Measurements from ENCODE around the gene AJUBA. TPM values are rescaled to one million over a fixed set of nuclear protein-coding genes. Genes with fewer than 3 reads are reported as not detected.
A peak's percentile ranks its signal among the peaks of the same experiment; 100 is the strongest.

Gene AJUBA
- polyA plus RNA-seq (2013, experiment 1 of 2), result 21.4 TPM
- 22.1 TPM for polyA plus RNA-seq (2013, experiment 2 of 2)

- Histone ChIP-seq H3K9ac (ENCODE audit: low read depth, low read length) (peak within 1 kb of the TSS; percentile 92), H3K27ac (ENCODE audit: low read depth, low read length) (peak within 1 kb of the TSS; percentile 88), H3K36me3 (ENCODE audit: insufficient read depth, low read length) (peaks cover 17% of the 10 kb centered on the region), H3K4me3 (ENCODE audit: low read length) (peak within 1 kb of the TSS; percentile 83), H3K27me3 (ENCODE audit: insufficient read depth, low read length) (peaks cover 12% of the 10 kb centered on the region; the same call in 1 of the 2 replicates), H3K9me3 (ENCODE audit: insufficient read depth, low read depth, low read length) (no peaks in the 10 kb centered on the region), H3K4me1 (ENCODE audit: insufficient read depth, low read length) (peaks cover 25% of the 10 kb centered on the region)
- 1% methylated on average over 48 of the region's 48 CpGs for WGBS
These were observed at the start of gene AJUBA for GRCh38 chr14:22982477-22983245. TSS of gene AJUBA (minus strand) at chr14:22982551. CDS start at chr14:22982266, 285 bp downstream.

DNA sequence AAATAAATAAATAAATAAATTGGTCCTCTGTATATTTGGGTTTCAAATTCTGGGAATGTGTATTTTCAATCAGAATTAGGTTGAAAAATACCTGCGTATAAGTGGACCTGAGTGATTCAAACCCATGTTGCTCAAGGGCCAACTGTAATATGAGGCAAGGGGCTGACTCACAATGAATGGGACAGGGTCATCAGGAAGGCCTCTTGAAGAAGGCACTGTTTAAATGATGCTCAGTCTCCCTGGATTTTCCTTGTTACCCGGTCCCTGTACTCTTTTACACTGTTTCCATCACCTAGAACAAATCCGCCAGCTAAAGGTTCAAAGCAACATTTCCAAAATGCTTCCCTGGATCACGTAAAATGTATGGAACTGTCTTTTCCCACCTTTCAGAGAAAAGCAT is 48.6 kb upstream of the AJUBA start:
- Histone ChIP-seq H3K36me3 (ENCODE audit: insufficient read depth, low read length) (peaks cover 55% of the 10 kb centered on the region), H3K27ac (ENCODE audit: low read depth, low read length) (no peak overlapping the region), H3K27me3 (ENCODE audit: insufficient read depth, low read length) (no peaks in the 10 kb centered on the region), H3K4me1 (ENCODE audit: insufficient read depth, low read length) (peaks cover 15% of the 10 kb centered on the region), H3K4me3 (ENCODE audit: low read length) (no peak overlapping the region), H3K9me3 (ENCODE audit: insufficient read depth, low read depth, low read length) (no peaks in the 10 kb centered on the region), H3K9ac (ENCODE audit: low read depth, low read length) (no peak overlapping the region)
- WGBS, result 96% methylated on average over 4 of the region's 4 CpGs

DNA sequence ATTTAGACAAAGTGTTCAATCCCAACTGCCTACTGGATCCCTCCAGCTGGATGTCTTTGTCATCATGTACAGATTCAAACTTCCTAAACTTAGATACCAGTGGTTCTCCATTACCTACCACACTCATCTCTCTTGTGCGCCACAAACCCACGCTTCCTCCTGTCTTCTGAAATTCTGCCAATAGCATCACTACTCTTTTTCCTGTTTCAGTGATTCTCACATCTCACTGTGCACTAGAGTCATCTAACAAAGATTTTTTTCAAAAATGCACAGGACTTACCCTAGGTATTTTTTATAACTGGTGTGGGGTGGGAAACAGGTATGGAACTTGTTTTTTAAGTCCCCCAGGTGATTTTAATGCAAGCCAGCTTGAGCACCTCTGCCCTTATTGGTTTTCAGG is 46.4 kb upstream of the AJUBA start:
- Histone ChIP-seq H3K9ac (ENCODE audit: low read depth, low read length) (no peak overlapping the region), H3K9me3 (ENCODE audit: insufficient read depth, low read depth, low read length) (no peaks in the 10 kb centered on the region), H3K4me3 (ENCODE audit: low read length) (no peak overlapping the region), H3K4me1 (ENCODE audit: insufficient read depth, low read length) (peaks cover 15% of the 10 kb centered on the region), H3K27ac (ENCODE audit: low read depth, low read length) (no peak overlapping the region), H3K27me3 (ENCODE audit: insufficient read depth, low read length) (no peaks in the 10 kb centered on the region), H3K36me3 (ENCODE audit: insufficient read depth, low read length) (peaks cover 72% of the 10 kb centered on the region)
- WGBS, result 94% methylated on average over 2 of the region's 2 CpGs

GRCh38 chr14:23025151-23025814 is 42.9 kb upstream of the AJUBA start:
- no peak overlapping the region for H3K9ac ChIP-seq (ENCODE audit: low read depth, low read length)

DNA sequence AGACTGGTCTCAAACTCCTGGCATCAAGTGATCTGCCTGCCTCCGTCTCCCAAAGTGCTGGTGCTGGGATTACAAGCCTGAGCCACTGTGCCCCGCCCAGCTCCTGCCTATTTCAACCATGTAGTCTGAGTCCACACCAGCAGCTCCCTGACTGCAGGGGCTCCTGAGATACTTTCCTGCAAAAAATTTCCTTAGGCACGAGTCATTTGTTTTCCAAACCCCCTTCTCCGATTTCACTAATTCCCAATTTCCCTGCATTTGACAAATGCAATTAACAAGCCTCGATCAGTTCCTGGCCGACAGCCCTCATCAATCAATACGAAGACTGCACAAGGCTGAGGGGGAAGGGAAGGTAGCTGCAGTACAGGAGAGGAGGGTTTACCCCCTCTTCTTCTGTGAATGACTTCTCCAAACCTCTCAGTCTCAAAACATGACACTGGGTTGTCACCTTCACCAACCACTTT is 42.3 kb upstream of the AJUBA start:
- Histone ChIP-seq H3K9me3 (ENCODE audit: insufficient read depth, low read depth, low read length) (no peaks in the 10 kb centered on the region), H3K4me1 (ENCODE audit: insufficient read depth, low read length) (peaks cover 9% of the 10 kb centered on the region; the same call in 1 of the 2 replicates), H3K4me3 (ENCODE audit: low read length) (no peak overlapping the region), H3K27ac (ENCODE audit: low read depth, low read length) (no peak overlapping the region), H3K27me3 (ENCODE audit: insufficient read depth, low read length) (no peaks in the 10 kb centered on the region), H3K9ac (ENCODE audit: low read depth, low read length) (no peak overlapping the region), H3K36me3 (ENCODE audit: insufficient read depth, low read length) (peaks cover 54% of the 10 kb centered on the region)
- 89% methylated on average over 5 of the region's 7 CpGs for WGBS

More at GRCh38 chr14:23025151-23025814, 42.9 kb upstream of the AJUBA start:
- 89% methylated on average over 4 of the region's 4 CpGs for WGBS
- Histone ChIP-seq H3K4me3 (ENCODE audit: low read length) (no peak overlapping the region), H3K36me3 (ENCODE audit: insufficient read depth, low read length) (peaks cover 55% of the 10 kb centered on the region), H3K27ac (ENCODE audit: low read depth, low read length) (no peak overlapping the region), H3K27me3 (ENCODE audit: insufficient read depth, low read length) (no peaks in the 10 kb centered on the region), H3K4me1 (ENCODE audit: insufficient read depth, low read length) (peaks cover 9% of the 10 kb centered on the region; the same call in 1 of the 2 replicates), H3K9me3 (ENCODE audit: insufficient read depth, low read depth, low read length) (no peaks in the 10 kb centered on the region)

GRCh38 chr14:23023795-23024152 is 41.4 kb upstream of the AJUBA start:
- 99% methylated on average over 2 of the region's 2 CpGs for WGBS
- Histone ChIP-seq H3K9ac (ENCODE audit: low read depth, low read length) (no peak overlapping the region), H3K4me1 (ENCODE audit: insufficient read depth, low read length) (peaks cover 9% of the 10 kb centered on the region; the same call in 1 of the 2 replicates), H3K36me3 (ENCODE audit: insufficient read depth, low read length) (peaks cover 46% of the 10 kb centered on the region), H3K27me3 (ENCODE audit: insufficient read depth, low read length) (no peaks in the 10 kb centered on the region), H3K4me3 (ENCODE audit: low read length) (no peak overlapping the region), H3K9me3 (ENCODE audit: insufficient read depth, low read depth, low read length) (no peaks in the 10 kb centered on the region), H3K27ac (ENCODE audit: low read depth, low read length) (no peak overlapping the region)

DNA sequence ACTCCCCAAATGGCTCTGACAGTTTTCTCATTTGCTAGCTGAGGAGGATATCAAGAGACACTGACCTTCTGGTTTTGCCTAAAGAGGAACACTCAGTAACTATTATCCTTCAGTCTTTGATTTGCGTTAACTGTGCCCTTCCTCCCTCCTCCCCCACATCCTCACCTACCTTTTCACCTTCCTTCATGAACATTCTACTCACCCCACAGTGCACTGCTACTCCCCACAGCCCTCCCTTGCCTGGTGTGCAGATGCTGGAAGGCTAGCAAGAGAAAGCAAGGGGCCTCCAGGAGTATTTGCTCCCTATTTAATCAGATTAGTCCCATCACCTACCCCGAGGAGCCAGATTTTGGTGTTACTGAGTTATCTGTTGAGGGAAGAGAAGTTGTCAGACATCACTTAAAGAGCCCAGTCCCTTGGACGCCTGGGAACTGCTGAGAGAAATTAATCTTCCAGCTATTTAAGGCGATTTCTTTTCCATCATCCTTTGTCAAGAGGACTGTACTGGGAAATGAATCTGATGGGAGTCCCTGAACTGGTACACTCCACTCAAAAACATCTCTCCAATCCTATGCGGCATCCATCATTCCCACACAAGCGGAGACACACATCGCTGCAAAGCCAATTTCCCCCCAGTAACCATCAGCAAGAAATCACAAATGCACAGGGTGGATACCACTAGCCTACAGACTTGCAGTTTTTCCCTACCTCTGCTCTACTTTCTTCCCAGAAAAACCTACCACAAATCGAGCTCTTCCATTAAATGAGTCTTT is 40.9 kb upstream of the AJUBA start:
- H3K36me3 ChIP-seq (ENCODE audit: insufficient read depth, low read length), result peaks cover 41% of the 10 kb centered on the region
- no peak overlapping the region for H3K4me3 ChIP-seq (ENCODE audit: low read length)
- no peaks in the 10 kb centered on the region for H3K27me3 ChIP-seq (ENCODE audit: insufficient read depth, low read length)
- H3K9ac ChIP-seq (ENCODE audit: low read depth, low read length), result no peak overlapping the region
- H3K9me3 ChIP-seq (ENCODE audit: insufficient read depth, low read depth, low read length), result no peaks in the 10 kb centered on the region
- no peak overlapping the region for H3K27ac ChIP-seq (ENCODE audit: low read depth, low read length)
- H3K4me1 ChIP-seq (ENCODE audit: insufficient read depth, low read length), result peaks cover 9% of the 10 kb centered on the region; the same call in 1 of the 2 replicates
- WGBS, result 85% methylated on average over 8 of the region's 8 CpGs

GRCh38 chr14:23021889-23022442 is 39.6 kb upstream of the AJUBA start:
- Histone ChIP-seq H3K27ac (ENCODE audit: low read depth, low read length) (no peak overlapping the region), H3K9ac (ENCODE audit: low read depth, low read length) (no peak overlapping the region), H3K4me3 (ENCODE audit: low read length) (no peak overlapping the region), H3K4me1 (ENCODE audit: insufficient read depth, low read length) (peaks cover 9% of the 10 kb centered on the region; the same call in 1 of the 2 replicates), H3K36me3 (ENCODE audit: insufficient read depth, low read length) (peaks cover 34% of the 10 kb centered on the region), H3K9me3 (ENCODE audit: insufficient read depth, low read depth, low read length) (no peaks in the 10 kb centered on the region), H3K27me3 (ENCODE audit: insufficient read depth, low read length) (no peaks in the 10 kb centered on the region)
- 90% methylated on average over 7 of the region's 7 CpGs for WGBS

DNA sequence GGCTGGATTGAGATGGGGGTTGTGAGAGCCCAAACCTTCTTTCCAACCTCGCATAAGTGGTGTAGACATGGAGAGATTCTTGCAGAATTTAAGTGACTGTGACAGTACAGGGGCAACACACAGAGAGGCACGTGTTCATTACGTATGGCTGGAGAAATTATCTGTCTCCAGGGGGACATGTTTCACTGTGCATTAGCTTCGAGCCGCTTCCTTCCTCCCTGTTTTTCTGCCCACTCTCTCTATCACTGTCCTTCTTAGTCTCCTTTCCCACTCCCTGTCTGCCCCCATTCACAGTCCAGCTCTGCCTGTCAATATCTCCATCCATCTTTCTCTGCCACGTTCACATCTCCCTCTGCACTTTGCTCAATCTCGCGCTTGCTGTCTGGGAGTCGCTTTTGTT is 39.1 kb upstream of the AJUBA start:
- Histone ChIP-seq H3K27ac (ENCODE audit: low read depth, low read length) (no peak overlapping the region), H3K9me3 (ENCODE audit: insufficient read depth, low read depth, low read length) (no peaks in the 10 kb centered on the region), H3K4me1 (ENCODE audit: insufficient read depth, low read length) (peaks cover 9% of the 10 kb centered on the region; the same call in 1 of the 2 replicates), H3K27me3 (ENCODE audit: insufficient read depth, low read length) (no peaks in the 10 kb centered on the region), H3K9ac (ENCODE audit: low read depth, low read length) (no peak overlapping the region), H3K4me3 (ENCODE audit: low read length) (no peak overlapping the region), H3K36me3 (ENCODE audit: insufficient read depth, low read length) (peaks cover 34% of the 10 kb centered on the region)
- WGBS, result 93% methylated on average over 9 of the region's 9 CpGs

GRCh38 chr14:23020143-23021128 is 38.1 kb upstream of the AJUBA start:
- H3K27me3 ChIP-seq (ENCODE audit: insufficient read depth, low read length), result no peaks in the 10 kb centered on the region
- no peak overlapping the region for H3K4me3 ChIP-seq (ENCODE audit: low read length)
- H3K36me3 ChIP-seq (ENCODE audit: insufficient read depth, low read length), result peaks cover 25% of the 10 kb centered on the region
- H3K9me3 ChIP-seq (ENCODE audit: insufficient read depth, low read depth, low read length), result no peaks in the 10 kb centered on the region
- H3K4me1 ChIP-seq (ENCODE audit: insufficient read depth, low read length), result peaks cover 3% of the 10 kb centered on the region; the same call in 1 of the 2 replicates
- WGBS, result 94% methylated on average over 6 of the region's 7 CpGs
- no peak overlapping the region for H3K9ac ChIP-seq (ENCODE audit: low read depth, low read length)
- H3K27ac ChIP-seq (ENCODE audit: low read depth, low read length), result no peak overlapping the region
